ENCODE results near the gene NOL12.
"Not testable (repeated sequence)": the region's sequence is repeated elsewhere in the genome, so short reads cannot be mapped to it uniquely, and the experiment has no call there.

Gene NOL12

GRCh38 chr22:37654563-37655251 is 31.4 kb upstream of the NOL12 start:
- no peak for TF ChIP-seq CTCF (IDR thresholded peaks at IDR 0.05; ENCODE audit: extremely low read depth, missing control alignments)
- no peak for DNase-seq (ENCODE audit: low spot score)

- no peak for DNase-seq (ENCODE audit: low spot score)
- TF ChIP-seq CTCF (IDR thresholded peaks at IDR 0.05; ENCODE audit: extremely low read depth, missing control alignments) = no peak
Measured at GRCh38 chr22:37655252-37655563, 30.9 kb upstream of the NOL12 start.

- DNase-seq (ENCODE audit: low spot score) = not testable (repeated sequence)
Measured at GRCh38 chr22:37656583-37656982, 29.6 kb upstream of the NOL12 start.

- DNase-seq (ENCODE audit: low spot score) = no peak
- no peak for TF ChIP-seq CTCF (IDR thresholded peaks at IDR 0.05; ENCODE audit: extremely low read depth, missing control alignments)
Measured at GRCh38 chr22:37657590-37658132, 28.5 kb upstream of the NOL12 start.

GRCh38 chr22:37658133-37659065 is 27.7 kb upstream of the NOL12 start, which contains the start of gene PDXP:
TSS of gene PDXP (plus strand) at chr22:37658723. CDS start at chr22:37658783, 60 bp downstream.
- peak; percentile 99 for DNase-seq (ENCODE audit: low spot score)
- no peak for TF ChIP-seq CTCF (IDR thresholded peaks at IDR 0.05; ENCODE audit: extremely low read depth, missing control alignments)

- peak; percentile 60 for DNase-seq (ENCODE audit: low spot score)
- TF ChIP-seq CTCF (IDR thresholded peaks at IDR 0.05; ENCODE audit: extremely low read depth, missing control alignments) = no peak
Measured at GRCh38 chr22:37659066-37659896, 26.9 kb upstream of the NOL12 start.

- TF ChIP-seq CTCF (IDR thresholded peaks at IDR 0.05; ENCODE audit: extremely low read depth, missing control alignments) = no peak
- DNase-seq (ENCODE audit: low spot score) = no peak
Measured at GRCh38 chr22:37659897-37660708, 26.0 kb upstream of the NOL12 start.
